ENCODE data around the gene S1PR4. TPM values are rescaled to one million over a fixed set of nuclear protein-coding genes. Genes with fewer than 3 reads are reported as not detected.

S1PR4 gene
- total and polyA plus RNA-seq, 9 of the 15 experiments (the other 6 are each of a cell fraction or from before 2014, with no cell fraction given) = 0.27 TPM; not detected in 8

- TF ChIP-seq ZNF609 (CRISPR knock-in tag; IDR thresholded peaks at IDR 0.05; ENCODE audit: borderline replicate concordance) = no peak
- TF ChIP-seq RBM25 (IDR thresholded peaks at IDR 0.05; ENCODE audit: low read depth, low read length, severe bottlenecking) = peak; percentile 84
- TF ChIP-seq ZNF668 (CRISPR knock-in tag; IDR thresholded peaks at IDR 0.05) = no peak
- no peak for TF ChIP-seq MEIS2 (IDR thresholded peaks at IDR 0.05; ENCODE audit: partially characterized antibody)
- TF ChIP-seq USF1 (CRISPR knock-in tag; IDR thresholded peaks at IDR 0.05) = no peak
- TF ChIP-seq MGA (IDR thresholded peaks at IDR 0.05) = no peak
- TF ChIP-seq STAT5B (CRISPR knock-in tag; IDR thresholded peaks at IDR 0.05) = no peak
- no peak for TF ChIP-seq MCM3 (IDR thresholded peaks at IDR 0.05)
- TF ChIP-seq CBX1 (IDR thresholded peaks at IDR 0.05; ENCODE audit: low read depth) = peak; percentile 96; the same call in 1 of the 2 replicates
- TF ChIP-seq MECOM (CRISPR knock-in tag; IDR thresholded peaks at IDR 0.05) = no peak
- TF ChIP-seq SPI1 (IDR thresholded peaks at IDR 0.05; ENCODE audit: borderline replicate concordance, low read depth, low read length) = no peak
- TF ChIP-seq ZNF431 (CRISPR knock-in tag; IDR thresholded peaks at IDR 0.05) = no peak
- TF ChIP-seq NR1H2 (CRISPR knock-in tag; IDR thresholded peaks at IDR 0.05) = no peak
These were observed 31.9 kb upstream of the S1PR4 start (continued) for GRCh38 chr19:3146677-3147100.

All from K562 (cell line).